CD4-positive, alpha-beta T cell (primary cell): Measurements from ENCODE around the gene GLRX. TPM values are rescaled to one million over a fixed set of nuclear protein-coding genes. Genes with fewer than 3 reads are reported as not detected.

ENCODE experiments used
- ATAC-seq: fragments of 200-7000 bp; cut with Tn5 transposase; one replicate; pipeline ENCODE4 v1.10.0; 2022; ENCODE audit warnings: mild to moderate bottlenecking; ENCODE audit not compliant: poor library complexity
- CTCF ChIA-PET: fragments of 350-600 bp; sonication (Branson Sonifier 250); formaldehyde crosslinking; loops from one replicate; lab custom pipeline; 2021; ENCODE audit warnings: antibody characterized with exemption, inconsistent platforms; lab: Charles Lee
- POLR2A ChIA-PET: fragments of 350-600 bp; sonication (Branson Sonifier 250); formaldehyde crosslinking; loops from one replicate; lab custom pipeline; 2021; ENCODE audit warnings: antibody characterized with exemption, inconsistent platforms; lab: Charles Lee
- DNase-seq, 14 experiments: peaks; one replicate each; pipeline ENCODE4 v3.0.0-alpha.2; 2013 to 2020; ENCODE audit warnings: mixed read lengths in 2 of 14
- H3K27ac ChIP-seq, 2 donors: one replicate each; pipeline versions ENCODE4 v1.5.1 to v1.7.0; 2013; ENCODE audit warnings: low read length in 2 of 2, low read depth in 1 of 2, mild to moderate bottlenecking in 1 of 2
- H3K27me3 ChIP-seq, 2 experiments: 1 replicate in 1 of 2; 2 replicates in 1 of 2; pipeline versions ENCODE4 v1.6.1 to v1.7.0; 2013; ENCODE audit warnings: low read length in 2 of 2, control low read depth in 1 of 2, mild to moderate bottlenecking in 1 of 2, moderate library complexity in 1 of 2; ENCODE audit not compliant: insufficient read depth in 2 of 2, control insufficient read depth in 1 of 2
- H3K36me3 ChIP-seq: one replicate; pipeline ENCODE4 v1.6.1; 2013; ENCODE audit warnings: low read length, control low read depth; ENCODE audit not compliant: insufficient read depth
- H3K4me1 ChIP-seq: one replicate; pipeline ENCODE4 v1.6.1; 2013; ENCODE audit warnings: low read length, control low read depth; ENCODE audit not compliant: insufficient read depth
- H3K4me3 ChIP-seq: one replicate; pipeline ENCODE4 v1.5.1; 2013; ENCODE audit warnings: mild to moderate bottlenecking, low read length, moderate library complexity
- H3K9me3 ChIP-seq, 2 experiments: 1 replicate in 1 of 2; 2 replicates in 1 of 2; pipeline versions ENCODE4 v1.6.1 to v1.7.0; 2013; ENCODE audit warnings: low read length in 2 of 2, mild to moderate bottlenecking in 2 of 2, control low read depth in 1 of 2, moderate library complexity in 1 of 2; ENCODE audit not compliant: control insufficient read depth in 1 of 2, insufficient read depth in 1 of 2
- H3K27ac Mint-ChIP-seq: one replicate; pipeline ENCODE4 v1.8.0; 2020; ENCODE audit warnings: mixed read lengths
- H3K27me3 Mint-ChIP-seq: one replicate; pipeline ENCODE4 v1.8.0; 2021; ENCODE audit warnings: mixed read lengths
- H3K36me3 Mint-ChIP-seq: one replicate; pipeline ENCODE4 v1.8.0; 2021; ENCODE audit warnings: low read depth, mixed read lengths
- H3K4me1 Mint-ChIP-seq: one replicate; pipeline ENCODE4 v1.8.0; 2021; ENCODE audit warnings: low read depth, mixed read lengths
- H3K4me3 Mint-ChIP-seq: one replicate; pipeline ENCODE4 v1.8.0; 2020; ENCODE audit warnings: mild to moderate bottlenecking, mixed read lengths
- H3K9me3 Mint-ChIP-seq: one replicate; pipeline ENCODE4 v1.8.0; 2020; ENCODE audit warnings: mixed read lengths
- intact Hi-C, 2 experiments: fragments of 100-400 bp; cut with DNase I in 1 of 2; cut with micrococcal nuclease in 1 of 2; formaldehyde crosslinking; loops; one replicate each; pipeline versions ENCODE4 v1.15.1 to v1.9.0; 2023 to 2025; cut with DNase I, micrococcal nuclease
- total RNA-seq, 174 experiments: library from RNA in 2 of 174; stranded (reverse) in 2 of 174; gene quantifications; one replicate each; pipeline ENCODE4 v1.2.3 and lab custom pipeline; 2021 to 2026
- TF ChIP-seq, protein P1 (sequence below): fragments of 200-600 bp; IDR thresholded peaks from one replicate; pipeline ENCODE4 v1.8.0; 2022; ENCODE audit warnings: antibody characterized with exemption, mild to moderate bottlenecking

GLRX gene
- total RNA-seq, 2 experiments from 2014 or later: 16.9 to 18.7 TPM

DNA sequence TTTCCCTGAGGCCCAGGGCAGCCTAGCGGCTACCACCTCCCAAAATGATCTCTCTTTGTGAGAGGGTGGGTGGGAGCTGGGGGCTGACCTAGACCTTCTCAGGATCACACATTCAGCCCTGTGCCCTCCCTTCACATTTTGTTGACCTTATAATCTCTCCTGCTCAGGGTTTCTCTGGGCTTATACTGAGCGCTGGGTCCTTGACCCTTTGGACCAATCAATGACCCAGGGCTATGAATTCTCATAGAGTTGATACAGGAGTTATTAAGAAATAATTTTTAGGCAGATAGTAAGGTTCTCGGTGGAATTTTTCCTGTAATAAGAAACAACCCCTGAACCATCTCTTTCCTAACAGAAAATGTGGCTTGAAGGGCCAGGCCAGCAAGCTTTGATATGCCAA lies 22.0 kb downstream of the GLRX start:
- Histone ChIP-seq H3K9me3 (no peaks in the 10 kb centered on the region), H3K4me3 (no peak overlapping the region), H3K27me3 (no peaks in the 10 kb centered on the region), H3K36me3 (no peaks in the 10 kb centered on the region), H3K4me1 (no peaks in the 10 kb centered on the region), H3K27ac (no peak overlapping the region)
- POLR2A ChIA-PET: interaction anchor here (0.6 kb wide), 1 partner anchor 14 kb away, joined by 3 read pairs; no protein-coding TSS in a partner anchor
- H3K4me3 Mint-ChIP-seq: no peak overlapping the region
- intact Hi-C loops: loop anchor here in 1 of 2 experiments (10.0 kb wide), 1 partner anchor 246 kb away; the partner anchor contains the start of genes ARSK and SKIC3
- CTCF ChIA-PET: no interaction called here
- H3K36me3 Mint-ChIP-seq: peaks cover 4% of the 10 kb centered on the region
- no peak overlapping the region for H3K27ac Mint-ChIP-seq
- ATAC-seq (no peak), DNase-seq (no peak)
- TF ChIP-seq, protein P1, sequence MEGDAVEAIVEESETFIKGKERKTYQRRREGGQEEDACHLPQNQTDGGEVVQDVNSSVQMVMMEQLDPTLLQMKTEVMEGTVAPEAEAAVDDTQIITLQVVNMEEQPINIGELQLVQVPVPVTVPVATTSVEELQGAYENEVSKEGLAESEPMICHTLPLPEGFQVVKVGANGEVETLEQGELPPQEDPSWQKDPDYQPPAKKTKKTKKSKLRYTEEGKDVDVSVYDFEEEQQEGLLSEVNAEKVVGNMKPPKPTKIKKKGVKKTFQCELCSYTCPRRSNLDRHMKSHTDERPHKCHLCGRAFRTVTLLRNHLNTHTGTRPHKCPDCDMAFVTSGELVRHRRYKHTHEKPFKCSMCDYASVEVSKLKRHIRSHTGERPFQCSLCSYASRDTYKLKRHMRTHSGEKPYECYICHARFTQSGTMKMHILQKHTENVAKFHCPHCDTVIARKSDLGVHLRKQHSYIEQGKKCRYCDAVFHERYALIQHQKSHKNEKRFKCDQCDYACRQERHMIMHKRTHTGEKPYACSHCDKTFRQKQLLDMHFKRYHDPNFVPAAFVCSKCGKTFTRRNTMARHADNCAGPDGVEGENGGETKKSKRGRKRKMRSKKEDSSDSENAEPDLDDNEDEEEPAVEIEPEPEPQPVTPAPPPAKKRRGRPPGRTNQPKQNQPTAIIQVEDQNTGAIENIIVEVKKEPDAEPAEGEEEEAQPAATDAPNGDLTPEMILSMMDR: no peak
- H3K27me3 Mint-ChIP-seq: no peaks in the 10 kb centered on the region
- no peaks in the 10 kb centered on the region for H3K9me3 Mint-ChIP-seq
- H3K4me1 Mint-ChIP-seq: no peaks in the 10 kb centered on the region

DNA sequence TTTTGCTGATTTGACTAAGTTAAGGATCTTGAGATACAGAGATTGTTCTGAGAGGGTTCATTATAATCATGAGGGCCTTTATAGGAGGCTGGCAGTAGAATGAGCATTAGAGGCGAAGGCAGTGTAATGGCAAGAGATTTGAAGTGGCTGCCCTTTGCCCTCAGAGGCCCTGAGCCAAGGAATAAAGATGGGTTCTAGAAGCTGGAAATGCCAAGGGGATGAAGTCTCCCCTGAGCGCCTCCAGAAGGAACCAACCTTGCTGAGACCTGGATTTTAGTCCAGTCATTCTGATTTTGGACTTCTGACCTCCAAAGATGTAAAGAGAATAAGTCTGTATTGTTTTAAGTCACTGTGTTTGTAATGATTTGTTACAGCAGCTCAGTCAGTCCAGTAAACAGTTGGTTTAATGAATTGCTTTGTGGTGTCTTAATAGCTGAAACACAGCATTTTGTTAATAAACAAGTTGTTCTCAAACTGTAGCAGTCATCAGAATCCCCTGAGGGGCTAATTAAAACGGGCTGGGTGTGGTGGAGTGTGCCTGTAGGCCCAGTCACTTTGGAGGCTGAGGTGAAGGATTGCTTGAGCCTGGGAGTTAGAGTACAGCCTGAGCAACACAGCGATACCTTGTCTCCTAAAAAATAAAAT lies 23.2 kb downstream of the GLRX start:
- no peaks in the 10 kb centered on the region for H3K4me1 Mint-ChIP-seq
- intact Hi-C loops: no loop called here
- H3K9me3 Mint-ChIP-seq: no peaks in the 10 kb centered on the region
- ChIA-PET CTCF (no interaction called here), POLR2A (no interaction called here)
- H3K27me3 Mint-ChIP-seq: no peaks in the 10 kb centered on the region
- Histone ChIP-seq H3K4me1 (no peaks in the 10 kb centered on the region), H3K36me3 (no peaks in the 10 kb centered on the region), H3K27me3 (no peaks in the 10 kb centered on the region), H3K9me3 (no peaks in the 10 kb centered on the region), H3K4me3 (no peak overlapping the region), H3K27ac (no peak overlapping the region)
- peaks cover 4% of the 10 kb centered on the region for H3K36me3 Mint-ChIP-seq
- no peak overlapping the region for H3K4me3 Mint-ChIP-seq
- DNase-seq (no peak), ATAC-seq (no peak)
- no peak overlapping the region for H3K27ac Mint-ChIP-seq
- TF ChIP-seq, protein P1: no peak

DNA sequence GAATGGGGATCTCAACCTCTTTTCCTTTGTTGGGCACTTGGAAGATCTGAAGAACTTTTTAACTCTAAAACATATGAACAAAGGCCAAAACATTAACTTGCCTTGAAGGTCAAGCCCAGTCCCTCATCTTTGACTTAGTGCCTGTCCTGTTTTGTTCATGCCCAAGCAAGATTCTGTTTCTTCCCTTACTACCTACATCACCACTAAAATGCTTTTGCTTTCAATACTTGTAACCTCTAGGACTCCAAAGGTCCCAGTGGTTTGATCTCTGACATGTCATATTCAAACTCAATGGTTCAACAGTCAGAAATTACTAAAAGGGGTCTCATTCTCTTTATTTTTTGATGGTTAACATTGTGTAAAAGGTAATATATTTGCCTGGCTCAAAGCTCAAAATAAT lies 24.0 kb downstream of the GLRX start:
- no peaks in the 10 kb centered on the region for H3K27me3 Mint-ChIP-seq
- H3K9me3 ChIP-seq: no peaks in the 10 kb centered on the region
- H3K9me3 Mint-ChIP-seq: no peaks in the 10 kb centered on the region
- TF ChIP-seq, protein P1: no peak
- no peak overlapping the region for H3K4me3 Mint-ChIP-seq
- H3K27ac ChIP-seq: no peak overlapping the region
- no peak overlapping the region for H3K27ac Mint-ChIP-seq
- intact Hi-C loops: no loop called here
- ATAC-seq: no peak
- ChIA-PET POLR2A (no interaction called here), CTCF (no interaction called here)
- no peaks in the 10 kb centered on the region for H3K4me1 ChIP-seq
- no peaks in the 10 kb centered on the region for H3K4me1 Mint-ChIP-seq
- H3K4me3 ChIP-seq: no peak overlapping the region
- H3K36me3 Mint-ChIP-seq: peaks cover 4% of the 10 kb centered on the region
- no peak for DNase-seq
- H3K36me3 ChIP-seq: no peaks in the 10 kb centered on the region
- H3K27me3 ChIP-seq: no peaks in the 10 kb centered on the region
